ENCODE results near the gene CISTR.

DNA sequence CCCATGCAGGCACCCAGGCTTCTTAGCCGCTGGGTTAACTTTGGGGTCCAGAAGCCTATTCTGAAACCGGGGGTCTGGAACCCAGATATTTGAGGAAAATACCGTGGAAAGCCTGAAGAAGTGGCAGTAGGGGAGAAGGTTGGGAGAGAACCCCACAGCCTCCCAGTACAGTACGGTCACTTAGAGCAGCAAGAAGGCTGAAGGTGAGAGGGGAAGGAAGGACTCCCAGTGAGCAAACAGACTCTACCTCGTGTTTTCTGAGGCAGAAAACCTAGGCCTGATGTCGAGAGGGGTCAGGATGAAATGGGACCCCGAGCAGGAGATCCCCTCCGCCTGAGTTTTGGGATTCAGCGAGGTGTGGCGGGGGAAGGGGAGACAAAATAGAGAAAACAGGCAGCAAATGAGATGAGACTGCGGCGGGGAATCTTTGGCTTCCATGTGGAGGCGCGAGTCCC, 13.8 kb downstream of the CISTR start:
- TF ChIP-seq, protein P1, sequence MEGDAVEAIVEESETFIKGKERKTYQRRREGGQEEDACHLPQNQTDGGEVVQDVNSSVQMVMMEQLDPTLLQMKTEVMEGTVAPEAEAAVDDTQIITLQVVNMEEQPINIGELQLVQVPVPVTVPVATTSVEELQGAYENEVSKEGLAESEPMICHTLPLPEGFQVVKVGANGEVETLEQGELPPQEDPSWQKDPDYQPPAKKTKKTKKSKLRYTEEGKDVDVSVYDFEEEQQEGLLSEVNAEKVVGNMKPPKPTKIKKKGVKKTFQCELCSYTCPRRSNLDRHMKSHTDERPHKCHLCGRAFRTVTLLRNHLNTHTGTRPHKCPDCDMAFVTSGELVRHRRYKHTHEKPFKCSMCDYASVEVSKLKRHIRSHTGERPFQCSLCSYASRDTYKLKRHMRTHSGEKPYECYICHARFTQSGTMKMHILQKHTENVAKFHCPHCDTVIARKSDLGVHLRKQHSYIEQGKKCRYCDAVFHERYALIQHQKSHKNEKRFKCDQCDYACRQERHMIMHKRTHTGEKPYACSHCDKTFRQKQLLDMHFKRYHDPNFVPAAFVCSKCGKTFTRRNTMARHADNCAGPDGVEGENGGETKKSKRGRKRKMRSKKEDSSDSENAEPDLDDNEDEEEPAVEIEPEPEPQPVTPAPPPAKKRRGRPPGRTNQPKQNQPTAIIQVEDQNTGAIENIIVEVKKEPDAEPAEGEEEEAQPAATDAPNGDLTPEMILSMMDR (IDR thresholded peaks at IDR 0.05; ENCODE audit: extremely low read depth in 1 of 2, insufficient read depth in 1 of 2, low read depth in 1 of 2, low read length in 2 of 2), result no peak
- TF ChIP-seq POLR2AphosphoS5 (IDR thresholded peaks at IDR 0.05; ENCODE audit: insufficient read depth, low read depth, low read length) (no peak), EZH2 (IDR thresholded peaks at IDR 0.05; ENCODE audit: borderline replicate concordance, low read depth, low read length, severe bottlenecking) (no peak)

Measured in endothelial cell of umbilical vein (primary cell).